Activated T-cell treated with anti-CD3 and anti-CD28 coated beads, Interleukin-2, amount 50 U/mL, for 1 hour (primary cell): ENCODE measurements around the gene LTBP1.

Source experiments
- DNase-seq: peaks from one replicate; pipeline ENCODE4 v3.0.0-alpha.2; 2020

LTBP1 gene

DNA sequence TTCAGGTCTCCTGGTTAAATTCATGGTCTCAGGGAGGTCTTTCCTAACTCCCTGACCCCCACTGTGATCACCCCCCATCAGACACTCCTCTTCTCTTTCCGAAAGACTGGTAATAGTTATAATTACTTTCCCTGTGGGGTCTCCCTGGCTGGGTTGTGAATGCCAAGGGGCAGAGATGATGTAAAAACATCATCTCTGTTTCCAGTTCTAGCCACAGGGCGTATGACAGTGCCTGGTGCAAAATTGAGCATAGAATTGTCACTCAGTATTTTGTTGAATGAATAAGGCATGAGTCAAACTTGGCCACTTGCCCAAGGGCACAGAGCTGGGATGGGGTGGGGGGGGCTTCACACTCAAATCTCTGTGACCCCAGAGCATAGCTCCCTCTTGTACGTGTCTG is 65.2 kb downstream of the LTBP1 start:
- DNase-seq: no peak

DNA sequence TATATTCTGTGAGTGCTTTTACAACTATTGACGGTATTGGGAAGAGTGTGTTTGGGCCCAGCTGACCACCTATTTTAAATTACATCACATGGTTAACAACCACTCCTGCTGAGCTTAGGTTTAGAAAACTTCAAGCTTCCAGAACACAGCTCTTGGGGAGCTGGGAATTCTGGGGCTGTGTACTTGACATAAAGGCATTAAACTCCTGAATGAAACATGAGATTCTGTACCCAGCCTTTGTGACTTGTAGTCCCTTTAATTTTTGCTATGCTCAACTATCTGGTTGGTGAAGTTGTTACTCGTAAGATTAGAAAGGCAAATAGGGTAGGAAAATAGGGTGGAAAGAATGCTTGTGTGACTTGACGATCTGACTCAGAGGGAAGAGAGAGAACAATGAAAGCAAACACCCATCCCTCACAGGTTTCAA is 66.9 kb downstream of the LTBP1 start:
- no peak for DNase-seq

DNA sequence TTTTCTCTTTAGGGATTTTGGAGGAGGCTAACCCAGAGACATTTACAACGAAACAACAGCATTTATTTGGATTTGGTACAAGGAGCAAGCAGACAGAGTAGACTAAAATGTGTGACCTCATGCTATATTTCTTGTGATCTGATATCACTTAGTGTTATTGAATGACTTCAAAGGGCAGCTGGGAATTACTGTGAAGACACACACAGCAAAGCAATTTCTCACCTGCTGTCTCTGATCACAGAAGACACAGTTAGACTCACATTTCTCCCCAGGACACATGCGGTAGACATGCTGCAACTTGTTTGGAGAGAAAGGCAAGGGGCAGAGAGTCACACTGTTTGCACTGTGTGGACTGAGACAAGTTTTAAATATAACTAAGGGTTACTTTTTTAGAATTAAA is 67.5 kb downstream of the LTBP1 start:
- no peak for DNase-seq

DNA sequence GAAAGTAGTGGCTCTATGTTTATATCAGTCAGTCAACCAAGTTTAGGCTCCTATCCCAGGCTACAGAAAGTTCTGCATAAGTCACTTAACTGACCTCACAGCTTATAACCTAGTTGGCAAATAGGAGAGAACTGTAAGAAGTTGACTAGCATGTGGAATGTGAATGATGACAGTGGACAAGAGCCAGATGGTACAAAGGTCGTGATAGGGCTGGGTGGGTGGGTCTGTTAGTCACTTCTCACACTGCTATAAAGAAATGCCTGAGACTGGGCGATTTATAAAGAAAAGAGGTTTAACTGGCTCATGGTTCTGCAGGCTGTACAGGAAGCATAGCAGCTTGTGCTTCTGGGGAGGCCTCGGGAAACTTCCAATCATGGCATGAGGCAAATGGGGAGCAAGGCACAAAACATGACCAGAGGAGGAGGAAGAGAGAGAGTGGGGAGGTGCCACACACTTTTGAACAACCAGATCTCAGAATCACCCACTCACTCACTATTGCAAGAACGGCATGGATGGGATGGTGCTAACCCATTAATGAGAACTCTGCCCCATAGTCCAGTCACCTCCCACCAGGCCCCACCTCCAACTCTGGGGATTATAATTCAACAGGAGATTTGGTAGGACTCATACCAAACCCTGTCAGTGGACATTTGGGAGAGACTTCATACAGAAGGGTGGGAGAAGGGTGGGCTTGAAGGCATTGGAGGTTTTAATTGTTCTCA is 68.8 kb downstream of the LTBP1 start:
- DNase-seq: no peak

DNA sequence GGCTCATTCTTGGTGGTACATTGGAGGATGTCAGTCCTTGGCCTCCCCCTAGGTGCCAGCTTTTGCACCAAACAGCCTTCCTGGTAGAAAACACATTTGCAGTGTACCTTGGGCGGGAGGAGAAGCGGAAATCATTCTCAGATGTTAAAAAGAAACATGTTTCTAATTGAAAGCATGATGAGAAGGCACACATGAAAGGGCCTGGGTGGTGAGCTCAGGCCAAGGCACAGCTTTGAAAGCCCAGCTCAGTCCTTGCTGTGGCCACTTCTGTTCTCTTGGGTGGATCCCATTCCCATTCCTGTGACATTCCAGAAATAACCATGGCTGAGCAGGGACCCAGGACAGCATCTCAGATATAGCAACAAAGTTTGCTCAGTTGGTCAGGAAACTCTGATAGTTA is 71.5 kb downstream of the LTBP1 start:
- DNase-seq: no peak

DNA sequence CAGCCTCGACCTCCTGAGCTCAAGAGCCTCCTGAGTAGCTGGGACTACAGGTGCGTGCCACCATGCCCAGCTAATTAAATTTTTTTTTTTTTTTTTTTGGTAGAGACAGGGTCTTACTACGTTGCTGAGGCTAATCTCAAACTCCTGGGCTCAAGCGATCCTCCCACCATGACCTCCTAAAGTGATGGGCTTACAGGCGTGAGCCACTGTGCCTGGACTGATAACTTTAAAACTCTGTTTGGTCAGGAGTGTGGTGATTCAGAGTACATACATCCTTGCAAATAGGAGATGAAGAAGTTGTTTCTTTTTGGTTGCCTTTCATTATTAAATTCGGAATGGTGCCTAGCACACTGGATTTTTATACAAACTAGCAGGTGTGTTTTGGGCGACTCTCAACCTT is 73.0 kb downstream of the LTBP1 start:
- no peak for DNase-seq

DNA sequence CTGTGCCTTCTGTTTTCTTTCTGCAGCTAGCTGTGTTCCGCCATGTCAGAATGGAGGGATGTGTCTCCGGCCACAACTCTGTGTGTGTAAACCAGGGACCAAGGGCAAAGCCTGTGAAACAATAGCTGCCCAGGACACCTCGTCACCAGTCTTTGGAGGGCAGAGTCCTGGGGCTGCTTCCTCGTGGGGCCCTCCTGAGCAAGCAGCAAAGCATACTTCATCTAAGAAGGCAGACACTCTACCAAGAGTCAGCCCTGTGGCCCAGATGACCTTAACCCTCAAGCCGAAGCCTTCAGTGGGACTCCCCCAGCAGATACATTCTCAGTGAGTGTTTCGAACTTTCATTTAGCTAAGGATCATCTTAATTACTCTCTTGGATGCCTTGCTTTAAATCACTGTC is 74.1 kb downstream of the LTBP1 start:
- DNase-seq: no peak

- no peak for DNase-seq
Measured at GRCh38 chr2:33021542-33022227, 74.9 kb downstream of the LTBP1 start.

- DNase-seq: no peak
Measured at GRCh38 chr2:33022395-33022985, 75.7 kb downstream of the LTBP1 start.

GRCh38 chr2:33022989-33023727 is 76.4 kb downstream of the LTBP1 start:
- no peak for DNase-seq

DNA sequence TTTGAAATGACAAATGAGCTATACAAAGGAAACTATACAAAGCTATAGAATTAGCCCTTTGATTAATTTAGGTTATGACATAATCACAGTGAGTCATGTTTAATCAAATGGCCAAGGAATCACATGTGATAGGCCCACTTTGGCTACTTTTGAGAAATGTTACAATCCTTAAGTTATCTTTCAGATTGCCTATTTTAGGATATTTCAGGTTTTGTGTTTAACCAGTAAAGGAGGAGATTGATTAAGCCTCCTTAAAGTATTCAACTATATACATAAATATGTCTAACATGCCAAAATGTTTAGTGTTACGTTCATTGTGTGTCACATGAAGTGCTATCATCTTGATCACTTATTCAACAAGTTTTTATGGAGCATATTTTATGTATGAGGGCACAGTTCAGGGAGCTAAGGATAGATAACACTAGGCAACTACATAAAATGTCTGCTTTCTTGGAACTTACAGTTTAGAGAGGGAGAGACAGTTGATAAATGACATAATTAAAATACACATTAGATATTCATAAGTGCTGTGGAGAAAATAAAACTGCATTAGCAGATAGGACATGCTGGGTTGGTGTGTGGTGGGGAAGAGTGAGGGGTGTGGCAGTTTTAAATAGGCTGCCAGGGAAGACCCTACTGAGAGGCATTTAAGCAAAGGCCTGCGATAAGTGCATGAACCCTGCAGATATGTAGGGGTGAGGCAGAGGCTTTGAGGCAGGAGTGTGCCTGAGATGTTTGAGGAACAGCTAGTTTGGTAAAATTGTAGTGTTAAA is 77.2 kb downstream of the LTBP1 start:
- no peak for DNase-seq

DNA sequence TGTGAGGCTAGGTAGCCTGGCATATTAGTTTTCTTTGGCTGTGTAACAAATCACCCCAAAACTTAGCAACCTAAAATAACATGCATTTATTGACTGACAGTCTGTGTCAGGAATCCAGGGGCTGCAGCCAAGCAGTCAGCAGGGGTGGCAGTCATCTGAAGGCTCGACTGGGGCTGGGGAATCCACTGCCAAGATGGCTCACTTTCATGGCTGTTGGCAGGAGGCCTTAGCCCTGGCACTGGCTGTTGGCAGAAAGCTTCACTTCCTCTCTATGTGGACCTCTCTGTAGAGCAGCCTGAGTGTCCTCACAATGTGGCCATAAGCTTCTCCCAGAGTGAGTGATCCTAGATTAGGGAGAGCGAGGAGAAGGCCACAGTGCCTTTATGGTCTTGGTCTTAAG is 78.0 kb downstream of the LTBP1 start:
- DNase-seq: no peak

DNA sequence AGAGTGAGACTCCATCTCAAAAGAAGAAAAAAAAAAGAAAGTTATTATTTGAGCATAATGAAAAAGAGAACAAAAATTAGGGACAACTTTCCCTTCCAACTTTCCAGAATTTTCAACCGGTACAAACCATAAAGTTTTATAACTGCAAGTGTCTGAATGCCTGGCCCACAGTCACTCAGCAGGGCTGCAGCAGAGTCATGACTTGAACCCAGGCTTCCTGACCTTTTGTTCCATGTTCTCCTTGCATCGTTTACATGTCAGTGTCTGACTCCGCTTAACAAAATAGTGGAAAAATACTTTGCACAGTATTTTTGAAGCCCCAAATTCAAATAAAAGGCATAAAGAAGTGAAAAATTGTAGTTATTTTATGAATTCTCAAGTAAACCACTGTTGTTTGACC is 82.7 kb downstream of the LTBP1 start:
- no peak for DNase-seq

- no peak for DNase-seq
Measured at GRCh38 chr2:33029926-33030325, 83.2 kb downstream of the LTBP1 start.

GRCh38 chr2:33030326-33030725 is 83.6 kb downstream of the LTBP1 start:
- no peak for DNase-seq

- DNase-seq: no peak
Measured at GRCh38 chr2:33032245-33032644, 85.5 kb downstream of the LTBP1 start.

GRCh38 chr2:33033606-33034081 is 86.9 kb downstream of the LTBP1 start:
- no peak for DNase-seq

DNA sequence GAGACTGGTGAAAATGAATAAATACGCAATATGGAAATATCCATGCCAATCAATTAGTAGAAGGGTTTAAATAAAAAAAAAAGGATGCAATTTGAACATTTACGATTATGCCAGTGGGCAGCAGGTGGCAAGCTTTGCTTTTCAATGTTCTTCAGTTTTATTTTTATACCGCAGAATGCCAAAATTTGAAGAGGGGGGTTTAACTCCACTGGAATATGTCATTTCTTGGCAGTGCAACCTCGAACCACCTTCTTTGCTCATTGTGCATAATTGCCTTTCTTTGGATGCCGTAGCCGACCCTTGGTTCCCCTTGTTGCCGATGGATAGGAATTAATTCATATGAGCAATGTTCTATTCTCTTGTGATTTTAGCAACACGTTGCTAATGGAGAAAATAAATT is 88.0 kb downstream of the LTBP1 start:
- DNase-seq: no peak

DNA sequence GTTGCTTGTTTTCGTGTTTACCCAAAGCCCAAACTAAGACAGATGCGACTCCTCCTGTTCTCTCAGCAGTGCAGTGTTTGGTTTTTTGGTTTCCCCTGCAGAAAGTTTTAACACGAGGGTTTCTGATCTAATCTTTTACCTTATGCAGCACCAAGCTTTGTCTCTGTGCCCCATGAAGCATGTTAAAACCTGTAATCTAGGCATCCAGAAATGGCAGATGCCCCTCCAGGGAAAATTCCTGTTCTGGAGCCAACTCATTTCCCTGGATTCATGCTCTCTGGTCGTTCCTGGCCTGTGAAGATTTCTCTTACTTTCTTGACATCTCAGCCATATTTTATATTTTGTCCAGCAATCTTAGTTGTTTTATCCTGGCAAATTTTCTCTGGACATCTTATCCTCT is 91.5 kb downstream of the LTBP1 start:
- DNase-seq: no peak

DNA sequence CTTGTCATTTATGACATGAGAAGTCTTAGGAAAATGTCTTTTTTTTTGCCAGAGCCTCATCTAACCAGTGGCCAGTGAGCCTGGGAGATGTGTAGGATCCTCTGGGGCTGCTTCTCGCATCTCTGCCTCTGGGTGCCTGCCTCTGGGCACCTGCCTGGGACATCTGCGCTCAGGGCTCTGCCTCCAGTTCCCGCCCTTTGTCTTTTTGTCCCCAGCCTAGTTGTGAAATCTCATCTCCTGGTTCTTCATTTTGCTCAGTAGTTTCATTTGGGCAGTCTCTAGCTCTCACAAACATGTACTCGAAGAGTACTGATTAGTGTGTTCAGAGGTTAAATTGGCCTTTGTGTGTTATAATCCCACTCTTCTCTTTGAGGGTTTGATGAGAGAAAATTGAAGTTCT is 92.0 kb downstream of the LTBP1 start:
- no peak for DNase-seq

DNA sequence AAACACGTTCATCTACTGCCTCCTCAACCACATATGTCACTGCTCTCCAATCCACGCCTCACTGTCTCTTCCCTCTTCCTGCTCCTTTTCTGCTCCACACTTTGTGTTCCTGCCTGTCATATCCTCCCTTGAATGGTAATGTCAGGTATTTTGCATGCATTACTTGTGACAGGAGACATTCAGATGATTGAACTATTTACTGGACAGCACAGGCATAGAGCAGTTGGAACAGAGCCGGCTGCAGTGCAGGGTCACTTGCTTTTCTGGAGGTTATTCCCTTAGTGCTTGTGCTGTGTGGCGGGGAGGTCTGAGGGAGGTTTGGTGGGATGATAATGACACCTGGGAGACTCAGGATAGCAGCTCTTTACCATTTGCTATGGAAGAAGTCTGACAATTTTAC is 93.8 kb downstream of the LTBP1 start:
- DNase-seq: no peak

GRCh38 chr2:33042265-33042664 is 95.5 kb downstream of the LTBP1 start:
- no peak for DNase-seq

- DNase-seq: no peak
Measured at GRCh38 chr2:33042819-33043218, 96.1 kb downstream of the LTBP1 start.
